ENCODE measurements around the gene LRRC3.

LRRC3 gene

DNA sequence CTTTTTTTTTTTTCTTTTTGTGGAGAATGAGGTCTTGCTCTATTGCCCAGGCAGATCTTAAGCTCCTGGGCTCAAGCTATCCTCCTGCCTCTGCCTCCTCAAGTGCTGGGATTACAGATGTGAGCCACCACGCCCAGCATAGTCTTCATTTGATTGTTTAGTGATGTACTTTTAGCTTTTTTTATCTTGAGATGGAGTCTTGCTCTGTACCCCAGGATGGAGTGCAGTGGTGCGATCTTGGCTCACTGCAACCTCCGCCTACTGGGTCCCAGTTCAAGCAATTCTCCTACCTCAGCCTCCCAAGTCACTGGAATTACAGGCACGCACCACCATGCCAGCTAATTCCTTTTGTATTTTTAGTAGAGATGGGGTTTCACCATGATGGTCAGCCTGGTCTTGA is 24.0 kb upstream of the LRRC3 start:
- TF ChIP-seq YY1 (IDR thresholded peaks at IDR 0.05; ENCODE audit: low read depth) (no peak), TCF12 (IDR thresholded peaks at IDR 0.05; ENCODE audit: low read depth) (no peak), EP300 (IDR thresholded peaks at IDR 0.05; ENCODE audit: borderline replicate concordance) (no peak), CREB1 (IDR thresholded peaks at IDR 0.05; ENCODE audit: low read depth) (no peak), ZBTB7A (IDR thresholded peaks at IDR 0.05; ENCODE audit: low read depth) (no peak), TAF1 (IDR thresholded peaks at IDR 0.05; ENCODE audit: low read depth) (no peak)
- TF ChIP-seq, protein P1, sequence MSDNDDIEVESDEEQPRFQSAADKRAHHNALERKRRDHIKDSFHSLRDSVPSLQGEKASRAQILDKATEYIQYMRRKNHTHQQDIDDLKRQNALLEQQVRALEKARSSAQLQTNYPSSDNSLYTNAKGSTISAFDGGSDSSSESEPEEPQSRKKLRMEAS (IDR thresholded peaks at IDR 0.05): no peak
- TF ChIP-seq, protein P2, sequence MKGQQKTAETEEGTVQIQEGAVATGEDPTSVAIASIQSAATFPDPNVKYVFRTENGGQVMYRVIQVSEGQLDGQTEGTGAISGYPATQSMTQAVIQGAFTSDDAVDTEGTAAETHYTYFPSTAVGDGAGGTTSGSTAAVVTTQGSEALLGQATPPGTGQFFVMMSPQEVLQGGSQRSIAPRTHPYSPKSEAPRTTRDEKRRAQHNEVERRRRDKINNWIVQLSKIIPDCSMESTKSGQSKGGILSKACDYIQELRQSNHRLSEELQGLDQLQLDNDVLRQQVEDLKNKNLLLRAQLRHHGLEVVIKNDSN (IDR thresholded peaks at IDR 0.05): no peak

DNA sequence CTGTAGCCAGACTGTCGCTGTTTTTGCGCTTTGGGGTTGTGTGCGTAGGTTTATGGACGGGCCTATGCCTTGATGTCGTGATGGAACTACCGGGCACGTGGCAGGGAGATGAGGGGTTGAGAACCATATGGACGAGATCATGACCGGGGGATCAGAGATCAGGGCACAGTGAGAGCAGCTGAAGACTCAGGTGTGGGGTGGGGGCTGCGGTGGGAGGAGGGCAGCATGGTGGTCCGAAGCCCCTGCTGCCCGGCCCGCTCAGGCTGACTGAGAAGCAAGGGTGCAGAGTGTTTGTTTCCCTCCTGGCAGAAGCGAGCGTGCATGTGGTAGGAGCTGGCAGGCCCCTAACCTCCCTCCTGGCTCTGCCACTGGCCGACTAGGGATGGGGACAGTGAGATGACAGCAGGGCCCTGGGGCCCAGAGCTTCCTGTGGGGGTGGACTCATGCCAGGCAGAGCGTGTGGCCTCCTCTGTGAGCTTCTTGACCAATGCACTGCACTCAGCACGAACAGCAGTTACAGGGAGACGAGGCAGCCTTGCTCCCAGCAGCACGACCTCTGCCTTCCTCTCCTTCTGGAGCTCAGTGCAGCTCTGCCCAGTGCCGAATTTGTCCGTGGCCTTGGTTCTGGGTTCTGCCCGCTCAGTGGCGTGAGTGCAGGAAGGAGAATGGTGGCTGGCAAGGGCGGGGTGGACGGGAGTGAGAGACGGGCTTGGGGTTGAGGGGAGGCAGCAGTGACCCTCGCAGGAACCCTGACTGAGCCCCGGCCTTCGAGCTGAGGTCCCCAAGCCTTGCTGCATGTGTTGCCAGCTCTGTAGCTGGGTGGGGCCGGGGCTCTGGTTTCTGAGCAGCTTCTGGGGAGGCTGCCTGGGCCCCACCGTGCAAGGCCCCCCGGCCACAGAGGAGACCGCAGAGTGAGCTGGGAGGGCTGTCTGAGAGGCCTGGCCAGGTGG is 22.2 kb upstream of the LRRC3 start:
- TF ChIP-seq YY1 (IDR thresholded peaks at IDR 0.05; ENCODE audit: low read depth) (no peak), EP300 (IDR thresholded peaks at IDR 0.05; ENCODE audit: borderline replicate concordance) (no peak), NFIC (IDR thresholded peaks at IDR 0.05) (no peak)
- TF ChIP-seq, protein P3, sequence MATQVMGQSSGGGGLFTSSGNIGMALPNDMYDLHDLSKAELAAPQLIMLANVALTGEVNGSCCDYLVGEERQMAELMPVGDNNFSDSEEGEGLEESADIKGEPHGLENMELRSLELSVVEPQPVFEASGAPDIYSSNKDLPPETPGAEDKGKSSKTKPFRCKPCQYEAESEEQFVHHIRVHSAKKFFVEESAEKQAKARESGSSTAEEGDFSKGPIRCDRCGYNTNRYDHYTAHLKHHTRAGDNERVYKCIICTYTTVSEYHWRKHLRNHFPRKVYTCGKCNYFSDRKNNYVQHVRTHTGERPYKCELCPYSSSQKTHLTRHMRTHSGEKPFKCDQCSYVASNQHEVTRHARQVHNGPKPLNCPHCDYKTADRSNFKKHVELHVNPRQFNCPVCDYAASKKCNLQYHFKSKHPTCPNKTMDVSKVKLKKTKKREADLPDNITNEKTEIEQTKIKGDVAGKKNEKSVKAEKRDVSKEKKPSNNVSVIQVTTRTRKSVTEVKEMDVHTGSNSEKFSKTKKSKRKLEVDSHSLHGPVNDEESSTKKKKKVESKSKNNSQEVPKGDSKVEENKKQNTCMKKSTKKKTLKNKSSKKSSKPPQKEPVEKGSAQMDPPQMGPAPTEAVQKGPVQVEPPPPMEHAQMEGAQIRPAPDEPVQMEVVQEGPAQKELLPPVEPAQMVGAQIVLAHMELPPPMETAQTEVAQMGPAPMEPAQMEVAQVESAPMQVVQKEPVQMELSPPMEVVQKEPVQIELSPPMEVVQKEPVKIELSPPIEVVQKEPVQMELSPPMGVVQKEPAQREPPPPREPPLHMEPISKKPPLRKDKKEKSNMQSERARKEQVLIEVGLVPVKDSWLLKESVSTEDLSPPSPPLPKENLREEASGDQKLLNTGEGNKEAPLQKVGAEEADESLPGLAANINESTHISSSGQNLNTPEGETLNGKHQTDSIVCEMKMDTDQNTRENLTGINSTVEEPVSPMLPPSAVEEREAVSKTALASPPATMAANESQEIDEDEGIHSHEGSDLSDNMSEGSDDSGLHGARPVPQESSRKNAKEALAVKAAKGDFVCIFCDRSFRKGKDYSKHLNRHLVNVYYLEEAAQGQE (IDR thresholded peaks at IDR 0.05; ENCODE audit: low read depth): no peak

DNA sequence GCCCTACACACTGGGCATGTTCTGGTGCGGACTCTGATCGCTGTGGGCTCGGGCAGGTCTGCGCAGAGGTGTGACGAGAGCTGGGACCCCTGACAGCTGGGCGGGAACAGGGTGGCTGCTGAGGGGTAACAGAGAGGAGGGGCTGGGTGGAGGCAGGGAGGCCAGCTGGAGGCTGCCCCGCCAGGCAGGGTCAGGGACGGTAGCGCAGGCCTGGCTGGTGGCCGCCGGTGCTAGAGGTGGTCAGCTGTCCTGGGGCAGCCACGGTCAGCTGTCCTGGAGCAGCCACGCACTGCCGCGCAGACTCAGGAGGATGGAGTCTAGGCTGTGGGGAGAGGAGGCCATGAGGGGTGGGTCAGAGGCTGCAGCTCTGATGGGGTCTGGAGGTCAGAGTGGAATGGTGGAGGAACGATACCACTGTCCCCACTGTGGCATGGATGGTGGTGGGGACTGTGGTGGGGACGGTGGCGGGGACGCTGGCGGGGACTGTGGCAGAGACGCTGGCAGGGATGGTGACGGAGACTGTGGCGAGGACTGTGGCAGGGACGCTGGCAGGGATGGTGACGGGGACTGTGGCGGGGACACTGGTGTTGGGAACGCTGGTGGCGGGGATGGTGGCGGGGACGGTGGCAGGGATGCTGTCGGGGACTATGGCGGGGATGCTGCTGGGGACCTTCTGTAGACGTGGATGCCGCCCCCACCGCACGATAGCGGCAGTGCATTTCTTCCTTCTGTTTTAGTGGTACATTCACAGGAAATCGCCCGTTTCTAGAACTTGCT is 21.3 kb upstream of the LRRC3 start:
- TF ChIP-seq TCF12 (IDR thresholded peaks at IDR 0.05; ENCODE audit: low read depth) (no peak), YY1 (IDR thresholded peaks at IDR 0.05; ENCODE audit: low read depth) (no peak), CREB1 (IDR thresholded peaks at IDR 0.05; ENCODE audit: low read depth) (no peak), FOXM1 (IDR thresholded peaks at IDR 0.05; ENCODE audit: borderline replicate concordance, low read depth) (no peak)
- TF ChIP-seq, protein P1 (IDR thresholded peaks at IDR 0.05): no peak

DNA sequence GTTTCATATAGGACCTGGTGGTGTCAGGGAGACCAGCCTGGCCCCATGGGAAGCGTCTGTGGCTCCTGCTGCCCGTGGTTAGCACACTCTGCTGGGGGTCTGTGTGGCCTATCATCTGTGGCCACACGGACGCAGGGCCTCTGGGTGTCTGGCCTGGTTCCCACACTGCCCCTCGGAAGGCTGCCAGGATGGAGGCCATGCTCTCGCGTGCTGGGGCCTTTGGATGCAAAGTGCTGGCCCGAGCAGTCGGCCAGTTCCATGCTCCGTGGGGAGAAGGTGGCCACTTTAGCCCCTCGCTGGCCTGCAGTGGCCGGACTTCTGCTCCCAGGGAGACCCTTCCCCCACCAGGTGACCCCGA is 20.8 kb upstream of the LRRC3 start:
- TF ChIP-seq ZBTB7A (IDR thresholded peaks at IDR 0.05; ENCODE audit: low read depth): no peak
- no peak for TF ChIP-seq TAF1 (IDR thresholded peaks at IDR 0.05; ENCODE audit: low read depth)
- TF ChIP-seq, protein P1 (IDR thresholded peaks at IDR 0.05): no peak

DNA sequence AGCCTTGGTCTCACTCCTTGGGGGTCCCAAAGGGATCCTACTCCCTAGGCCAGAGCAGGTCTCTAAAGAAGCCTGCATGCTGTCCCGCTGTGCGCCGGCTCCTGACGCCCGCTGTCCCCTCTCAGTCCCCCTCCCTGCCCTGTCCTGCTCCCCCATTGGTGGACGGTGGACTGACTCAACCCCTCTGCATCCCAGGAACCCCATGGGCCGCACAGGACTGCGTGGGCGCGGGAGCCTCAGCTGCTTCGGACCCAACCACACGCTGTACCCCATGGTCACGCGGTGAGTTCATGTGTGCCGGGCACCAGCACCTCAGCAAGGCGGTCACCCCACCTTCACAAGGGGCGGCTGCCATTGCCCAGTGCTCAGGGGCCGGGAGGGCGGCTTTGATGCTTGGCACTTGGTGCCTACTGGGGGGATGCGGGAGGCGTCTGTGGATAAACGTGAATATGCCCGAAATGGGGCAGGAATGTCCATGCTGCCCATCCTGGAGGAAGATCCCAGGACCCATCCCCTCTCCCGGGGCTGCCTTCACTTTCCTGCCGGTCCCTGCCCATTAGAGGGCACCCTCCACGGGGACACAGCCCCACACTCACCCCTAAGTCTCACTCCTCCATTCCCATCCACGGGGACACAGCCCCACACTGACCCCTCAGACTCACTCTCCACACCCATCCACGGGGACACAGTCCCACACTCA is 20.2 kb upstream of the LRRC3 start:
- TF ChIP-seq NFIC (IDR thresholded peaks at IDR 0.05): no peak
- no peak for TF ChIP-seq FOXM1 (IDR thresholded peaks at IDR 0.05; ENCODE audit: borderline replicate concordance, low read depth)
- TF ChIP-seq TEAD4 (IDR thresholded peaks at IDR 0.05): no peak
- no peak for TF ChIP-seq CEBPB (IDR thresholded peaks at IDR 0.05)
- TF ChIP-seq, protein P3 (IDR thresholded peaks at IDR 0.05; ENCODE audit: low read depth): no peak
- no peak for TF ChIP-seq ZBTB7A (IDR thresholded peaks at IDR 0.05; ENCODE audit: low read depth)
- TF ChIP-seq YY1 (IDR thresholded peaks at IDR 0.05; ENCODE audit: low read depth): no peak
- no peak for TF ChIP-seq TAF1 (IDR thresholded peaks at IDR 0.05; ENCODE audit: low read depth)
- TF ChIP-seq, protein P1 (IDR thresholded peaks at IDR 0.05): no peak
- no peak for TF ChIP-seq EP300 (IDR thresholded peaks at IDR 0.05; ENCODE audit: borderline replicate concordance)
- no peak for TF ChIP-seq CREB1 (IDR thresholded peaks at IDR 0.05; ENCODE audit: low read depth)
- no peak for TF ChIP-seq EGR1 (IDR thresholded peaks at IDR 0.05)
